GM21526 (cell line): ENCODE data around the gene MOCOS.

Source experiments
- ATAC-seq: cut with Tn5 transposase; IDR thresholded peaks from one replicate; pipeline ENCODE4 v1.9.1; 2021; ENCODE audit warnings: moderate library complexity; ENCODE audit not compliant: unreplicated experiment, low FRiP score

The MOCOS gene

GRCh38 chr18:36262971-36263370 is 75.7 kb downstream of the MOCOS start:
- ATAC-seq, result no peak

- ATAC-seq, result no peak
These were observed 77.0 kb downstream of the MOCOS start for GRCh38 chr18:36264283-36264682.

GRCh38 chr18:36265015-36265414 is 77.7 kb downstream of the MOCOS start:
- no peak for ATAC-seq

GRCh38 chr18:36269157-36269556 is 81.9 kb downstream of the MOCOS start:
- ATAC-seq, result no peak

GRCh38 chr18:36271153-36271552 is 83.9 kb downstream of the MOCOS start:
- ATAC-seq, result no peak

GRCh38 chr18:36273347-36273746 is 86.0 kb downstream of the MOCOS start:
- ATAC-seq, result no peak

GRCh38 chr18:36274083-36274715 is 86.9 kb downstream of the MOCOS start:
- no peak for ATAC-seq

- no peak for ATAC-seq
These were observed 88.3 kb downstream of the MOCOS start for GRCh38 chr18:36275561-36275960.

GRCh38 chr18:36279001-36279400 is 91.7 kb downstream of the MOCOS start:
- no peak for ATAC-seq

- ATAC-seq, result no peak
These were observed 94.6 kb downstream of the MOCOS start for GRCh38 chr18:36281936-36282335.

- ATAC-seq, result no peak
These were observed 96.2 kb downstream of the MOCOS start for GRCh38 chr18:36283448-36283847.

- ATAC-seq, result no peak
These were observed 97.0 kb downstream of the MOCOS start for GRCh38 chr18:36284268-36284667.

GRCh38 chr18:36284671-36285295 is 97.5 kb downstream of the MOCOS start:
- ATAC-seq, result no peak

GRCh38 chr18:36287653-36288052 is 100.4 kb downstream of the MOCOS start:
- no peak for ATAC-seq

- ATAC-seq, result no peak
These were observed 101.4 kb downstream of the MOCOS start for GRCh38 chr18:36288689-36289088.

GRCh38 chr18:36294031-36294430 is 106.7 kb downstream of the MOCOS start:
- ATAC-seq, result no peak

- no peak for ATAC-seq
These were observed 107.9 kb downstream of the MOCOS start for GRCh38 chr18:36295214-36295613.

- no peak for ATAC-seq
These were observed 108.6 kb downstream of the MOCOS start for GRCh38 chr18:36295880-36296301.

- ATAC-seq, result no peak
These were observed 109.5 kb downstream of the MOCOS start for GRCh38 chr18:36296650-36297416.

GRCh38 chr18:36297417-36298125 is 110.3 kb downstream of the MOCOS start, which contains the start of gene FHOD3:
TSS of gene FHOD3 (plus strand) at chr18:36297713. CDS start at chr18:36297836, 123 bp downstream.
- ATAC-seq, result peak; percentile 53
